H9 (cell line): ENCODE measurements around the gene LGSN. TPM values are rescaled to one million over a fixed set of nuclear protein-coding genes. Genes with fewer than 3 reads are reported as not detected.
A peak's percentile ranks its signal among the peaks of the same experiment; 100 is the strongest.

Experiments used
- DNase-seq: peaks from one replicate; pipeline ENCODE4 v3.0.0-alpha.2; 2017
- H2AFZ ChIP-seq: one replicate; pipeline ENCODE4 v1.6.1; 2013; ENCODE audit warnings: mild to moderate bottlenecking, low read length, control low read depth, moderate library complexity
- H2AK5ac ChIP-seq: 2 replicates; pipeline ENCODE4 v1.6.1; 2013; ENCODE audit warnings: low read length, control low read depth, mixed read lengths; ENCODE audit not compliant: insufficient read length
- H2BK120ac ChIP-seq: one replicate; pipeline ENCODE4 v1.6.1; 2013; ENCODE audit warnings: low read depth, mild to moderate bottlenecking, low read length, control low read depth, inconsistent platforms; ENCODE audit not compliant: poor library complexity, severe bottlenecking
- H2BK12ac ChIP-seq: 2 replicates; pipeline ENCODE4 v1.6.1; 2013; ENCODE audit warnings: low read length, control low read depth, mixed read lengths, low read depth; ENCODE audit not compliant: insufficient read length
- H2BK15ac ChIP-seq: 2 replicates; pipeline ENCODE4 v1.6.1; 2013; ENCODE audit warnings: low read depth, low read length, control low read depth
- H2BK20ac ChIP-seq: one replicate; pipeline ENCODE4 v1.6.1; 2013; ENCODE audit warnings: low read depth, mild to moderate bottlenecking, low read length, control low read depth, inconsistent platforms; ENCODE audit not compliant: poor library complexity, severe bottlenecking
- H2BK5ac ChIP-seq: 2 replicates; pipeline ENCODE4 v1.6.1; 2013; ENCODE audit warnings: low read length, control low read depth, mixed read lengths; ENCODE audit not compliant: insufficient read length
- H3K14ac ChIP-seq: 2 replicates; pipeline ENCODE4 v1.6.1; 2013; ENCODE audit warnings: low read length, control low read depth; ENCODE audit not compliant: insufficient read depth
- H3K18ac ChIP-seq: 2 replicates; pipeline ENCODE4 v1.6.1; 2013; ENCODE audit warnings: low read depth, mild to moderate bottlenecking, mixed read lengths, low read length, control low read depth; ENCODE audit not compliant: insufficient read length
- H3K23ac ChIP-seq: 2 replicates; pipeline ENCODE4 v1.6.1; 2013; ENCODE audit warnings: low read length, control low read depth, mixed read lengths, low read depth; ENCODE audit not compliant: insufficient read length
- H3K23me2 ChIP-seq: 2 replicates; pipeline ENCODE4 v1.6.1; 2013; ENCODE audit warnings: low read depth, mild to moderate bottlenecking, mixed read lengths, low read length, control low read depth; ENCODE audit not compliant: insufficient read length, poor library complexity, severe bottlenecking
- H3K27ac ChIP-seq: 2 replicates; pipeline ENCODE4 v1.5.1; 2013; ENCODE audit warnings: low read length, control low read depth, mixed read lengths, low read depth; ENCODE audit not compliant: insufficient read length
- H3K27me3 ChIP-seq: 2 replicates; pipeline ENCODE4 v1.6.1; 2013; ENCODE audit warnings: low read length, control low read depth, inconsistent platforms; ENCODE audit not compliant: insufficient read depth
- H3K4ac ChIP-seq: 2 replicates; pipeline ENCODE4 v1.6.1; 2013; ENCODE audit warnings: low read depth, mild to moderate bottlenecking, control low read depth, inconsistent platforms, low read length, moderate library complexity
- H3K4me1 ChIP-seq: 2 replicates; pipeline ENCODE4 v1.6.1; 2013; ENCODE audit warnings: low read length, control low read depth, inconsistent platforms; ENCODE audit not compliant: insufficient read depth
- H3K4me2 ChIP-seq: 2 replicates; pipeline ENCODE4 v1.6.1; 2013; ENCODE audit warnings: low read length, control low read depth, mixed read lengths; ENCODE audit not compliant: insufficient read length, insufficient read depth
- H3K56ac ChIP-seq: 2 replicates; pipeline ENCODE4 v1.6.1; 2013; ENCODE audit warnings: low read depth, mild to moderate bottlenecking, mixed read lengths, low read length, control low read depth; ENCODE audit not compliant: insufficient read length
- H3K79me1 ChIP-seq: 2 replicates; pipeline ENCODE4 v1.6.1; 2013; ENCODE audit warnings: low read depth, mild to moderate bottlenecking, moderate library complexity, low read length, control low read depth, inconsistent platforms; ENCODE audit not compliant: insufficient read depth, poor library complexity, severe bottlenecking
- H3K79me2 ChIP-seq: 2 replicates; pipeline ENCODE4 v1.6.1; 2013; ENCODE audit warnings: low read length, control low read depth, inconsistent platforms; ENCODE audit not compliant: insufficient read depth
- H3K9ac ChIP-seq: 2 replicates; pipeline ENCODE4 v1.6.1; 2013; ENCODE audit warnings: low read length, control low read depth, mixed read lengths; ENCODE audit not compliant: insufficient read length; ENCODE audit errors: extremely low read depth
- H3K9me3 ChIP-seq: one replicate; pipeline ENCODE4 v1.6.1; 2013; ENCODE audit warnings: low read depth, low read length, inconsistent platforms; ENCODE audit not compliant: control insufficient read depth
- H3T11ph ChIP-seq: one replicate; pipeline ENCODE4 v1.6.1; 2013; ENCODE audit warnings: mild to moderate bottlenecking, low read length, control low read depth, inconsistent platforms
- H4K20me1 ChIP-seq: one replicate; pipeline ENCODE4 v1.6.1; 2013; ENCODE audit not compliant: control insufficient read depth, insufficient read length, insufficient read depth
- H4K5ac ChIP-seq: 2 replicates; pipeline ENCODE4 v1.6.1; 2013; ENCODE audit warnings: low read depth, mild to moderate bottlenecking, mixed read lengths, low read length, control low read depth; ENCODE audit not compliant: insufficient read length
- H4K8ac ChIP-seq: replicated peaks from 2 replicates; pipeline ENCODE4 v1.6.1; 2013; ENCODE audit warnings: low read length, control low read depth, mixed read lengths, low read depth; ENCODE audit not compliant: insufficient read length
- H4K91ac ChIP-seq: 2 replicates; pipeline ENCODE4 v1.6.1; 2013; ENCODE audit warnings: low read depth, mild to moderate bottlenecking, moderate library complexity, mixed read lengths, low read length, control low read depth; ENCODE audit not compliant: insufficient read length
- H3K27ac Mint-ChIP-seq, 3 experiments: 2 replicates in 2 of 3; 3 replicates in 1 of 3; pipeline ENCODE4 v1.8.0; 2020 to 2021; ENCODE audit warnings: mixed read lengths in 3 of 3, mild to moderate bottlenecking in 1 of 3, moderate library complexity in 1 of 3
- H3K27me3 Mint-ChIP-seq: 2 replicates; pipeline ENCODE4 v1.8.0; 2021; ENCODE audit warnings: low read depth, mild to moderate bottlenecking, moderate library complexity, mixed read lengths
- H3K36me3 Mint-ChIP-seq, 3 experiments: 2 replicates in 2 of 3; 3 replicates in 1 of 3; pipeline ENCODE4 v1.8.0; 2020 to 2021; ENCODE audit warnings: low read depth in 3 of 3, mixed read lengths in 3 of 3; ENCODE audit not compliant: insufficient read depth in 1 of 3
- H3K4me1 Mint-ChIP-seq, 2 experiments: 2 replicates each; pipeline ENCODE4 v1.8.0; 2020; ENCODE audit warnings: mixed read lengths in 2 of 2
- H3K4me3 Mint-ChIP-seq, 2 experiments: 2 replicates in 1 of 2; 3 replicates in 1 of 2; pipeline ENCODE4 v1.8.0; 2020 to 2021; ENCODE audit warnings: mild to moderate bottlenecking in 2 of 2, mixed read lengths in 2 of 2, moderate library complexity in 1 of 2
- H3K9me3 Mint-ChIP-seq, 2 experiments: 2 replicates in 1 of 2; 3 replicates in 1 of 2; pipeline ENCODE4 v1.8.0; 2020; ENCODE audit warnings: mild to moderate bottlenecking in 2 of 2, mixed read lengths in 2 of 2, moderate library complexity in 1 of 2
- CTCF ChIP-seq: fragments of 200-600 bp; sonication (generic); conservative IDR thresholded peaks from 3 replicates; pipeline ENCODE4 v1.8.0; 2021; ENCODE audit warnings: antibody characterized with exemption, mild to moderate bottlenecking
- WGBS: extraction: QIAGEN DNeasy Blood & Tissue Kit; methylation state at CpG from one replicate; pipeline ENCODE4 v1.1.7; 2013; ENCODE audit warnings: missing lambda C conversion rate, low lambda C conversion rate, mixed read lengths; ENCODE audit not compliant: insufficient read length; ENCODE audit errors: extremely low coverage; 5-methylcytosine and 5-hydroxymethylcytosine counted together
- total RNA-seq: library from RNA; stranded (reverse); gene quantifications from 2 replicates; pipeline ENCODE4 v1.2.1, GENCODE V29; 2021

The LGSN gene
- total RNA-seq, 1 experiment from 2014 or later = 0.13 TPM

GRCh38 chr6:63263444-63263843, 56.3 kb downstream of the LGSN start:
- H3K27ac Mint-ChIP-seq = peak overlapping the region in 2 of 3 experiments; percentile 1 to 50; a peak in 2 of 7 replicates
- no peak overlapping the region for H3K4ac ChIP-seq

More at GRCh38 chr6:63263444-63263843, 56.3 kb downstream of the LGSN start:
- Histone ChIP-seq H3K18ac (no peak overlapping the region), H4K91ac (no peak overlapping the region), H2AFZ (peak overlapping the region; percentile 8), H3K14ac (no peak overlapping the region), H3K79me2 (no peaks in the 10 kb centered on the region), H4K8ac (no peak overlapping the region), H4K20me1 (no peaks in the 10 kb centered on the region), H2BK15ac (no peak overlapping the region), H2BK12ac (no peak overlapping the region), H2BK120ac (no peak overlapping the region), H2AK5ac (no peak overlapping the region), H3K27ac (no peak overlapping the region), H3K9ac (no peak overlapping the region), H3K56ac (no peak overlapping the region), H4K5ac (no peak overlapping the region), H3K23ac (no peak overlapping the region), H3K4me1 (0 out of 2 replicates have a peak, but pooled peaks cover 1% of the 10 kb centered on the region), H2BK20ac (no peak overlapping the region), H3K27me3 (no peaks in the 10 kb centered on the region), H3K23me2 (no peaks in the 10 kb centered on the region), H3T11ph (no peak overlapping the region), H3K9me3 (no peaks in the 10 kb centered on the region), H3K79me1 (no peaks in the 10 kb centered on the region), H2BK5ac (no peak overlapping the region), H3K4me2 (no peak overlapping the region)
- WGBS = no CpG with 5 or more reads among the region's 3 CpGs
- no peak for DNase-seq
- H3K36me3 Mint-ChIP-seq = no peaks in the 10 kb centered on the region
- H3K27me3 Mint-ChIP-seq = no peaks in the 10 kb centered on the region
- H3K9me3 Mint-ChIP-seq = no peaks in the 10 kb centered on the region
- no peak overlapping the region for H3K4me3 Mint-ChIP-seq
- peaks cover 11 to 22% of the 10 kb centered on the region in 2 experiments for H3K4me1 Mint-ChIP-seq
- TF ChIP-seq CTCF = no peak
